ENCODE data around the gene LGALSL. TPM values are rescaled to one million over a fixed set of nuclear protein-coding genes. Genes with fewer than 3 reads are reported as not detected.

The LGALSL gene
- total RNA-seq, 1 experiment from 2014 or later: 7.4 TPM

GRCh38 chr2:64470766-64471295 lies 16.9 kb downstream of the LGALSL start:
- ChIA-PET POLR2A (ENCODE audit: low non-redundant PET) (interaction anchor here (0.7 kb wide), 1 partner anchor 1391 kb away, joined by 3 read pairs; no protein-coding TSS in a partner anchor), CTCF (no interaction called here)
- intact Hi-C loops (cut with micrococcal nuclease; ENCODE audit: unreplicated experiment): no loop called here
- no peak for DNase-seq (ENCODE audit: low spot score)
- Histone ChIP-seq H3K4me3 (ENCODE audit: low read depth, low read length, poor library complexity, severe bottlenecking) (no peak overlapping the region), H3K9me3 (ENCODE audit: low read depth, low read length, poor library complexity, severe bottlenecking) (no peaks in the 10 kb centered on the region), H3K27ac (ENCODE audit: low read depth, low read length, poor library complexity, severe bottlenecking) (no peak overlapping the region), H3K4me1 (ENCODE audit: insufficient read depth, low read length, poor library complexity, severe bottlenecking) (no peaks in the 10 kb centered on the region), H3K36me3 (ENCODE audit: insufficient read depth, low read length, poor library complexity, severe bottlenecking) (no peaks in the 10 kb centered on the region), H3K27me3 (replicated peaks; ENCODE audit: insufficient read depth, low read depth, low read length, poor library complexity) (no peaks in the 10 kb centered on the region)
- no TSS peak for BruUV-seq (replicated peaks)
- no peak for TF ChIP-seq EZH2 (IDR thresholded peaks at IDR 0.05; ENCODE audit: borderline replicate concordance, low read depth, low read length, poor library complexity, severe bottlenecking)
- TF ChIP-seq, protein P1, sequence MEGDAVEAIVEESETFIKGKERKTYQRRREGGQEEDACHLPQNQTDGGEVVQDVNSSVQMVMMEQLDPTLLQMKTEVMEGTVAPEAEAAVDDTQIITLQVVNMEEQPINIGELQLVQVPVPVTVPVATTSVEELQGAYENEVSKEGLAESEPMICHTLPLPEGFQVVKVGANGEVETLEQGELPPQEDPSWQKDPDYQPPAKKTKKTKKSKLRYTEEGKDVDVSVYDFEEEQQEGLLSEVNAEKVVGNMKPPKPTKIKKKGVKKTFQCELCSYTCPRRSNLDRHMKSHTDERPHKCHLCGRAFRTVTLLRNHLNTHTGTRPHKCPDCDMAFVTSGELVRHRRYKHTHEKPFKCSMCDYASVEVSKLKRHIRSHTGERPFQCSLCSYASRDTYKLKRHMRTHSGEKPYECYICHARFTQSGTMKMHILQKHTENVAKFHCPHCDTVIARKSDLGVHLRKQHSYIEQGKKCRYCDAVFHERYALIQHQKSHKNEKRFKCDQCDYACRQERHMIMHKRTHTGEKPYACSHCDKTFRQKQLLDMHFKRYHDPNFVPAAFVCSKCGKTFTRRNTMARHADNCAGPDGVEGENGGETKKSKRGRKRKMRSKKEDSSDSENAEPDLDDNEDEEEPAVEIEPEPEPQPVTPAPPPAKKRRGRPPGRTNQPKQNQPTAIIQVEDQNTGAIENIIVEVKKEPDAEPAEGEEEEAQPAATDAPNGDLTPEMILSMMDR (conservative IDR thresholded peaks at IDR 0.05; ENCODE audit: low read depth, low read length): no peak

GRCh38 chr2:64471600-64471999 lies 17.6 kb downstream of the LGALSL start:
- no peak for DNase-seq (ENCODE audit: low spot score)
- ChIA-PET POLR2A (ENCODE audit: low non-redundant PET) (no interaction called here), CTCF (no interaction called here)
- intact Hi-C loops (cut with micrococcal nuclease; ENCODE audit: unreplicated experiment): no loop called here
- H3K27ac ChIP-seq (ENCODE audit: low read depth, low read length, poor library complexity, severe bottlenecking): no peak overlapping the region
- no peaks in the 10 kb centered on the region for H3K4me1 ChIP-seq (ENCODE audit: insufficient read depth, low read length, poor library complexity, severe bottlenecking)
- BruUV-seq (replicated peaks): no TSS peak
- H3K9me3 ChIP-seq (ENCODE audit: low read depth, low read length, poor library complexity, severe bottlenecking): no peaks in the 10 kb centered on the region
- no peaks in the 10 kb centered on the region for H3K36me3 ChIP-seq (ENCODE audit: insufficient read depth, low read length, poor library complexity, severe bottlenecking)
- H3K4me3 ChIP-seq (ENCODE audit: low read depth, low read length, poor library complexity, severe bottlenecking): no peak overlapping the region
- TF ChIP-seq EZH2 (IDR thresholded peaks at IDR 0.05; ENCODE audit: borderline replicate concordance, low read depth, low read length, poor library complexity, severe bottlenecking): no peak
- H3K27me3 ChIP-seq (replicated peaks; ENCODE audit: insufficient read depth, low read depth, low read length, poor library complexity): no peaks in the 10 kb centered on the region

- no peak for TF ChIP-seq EZH2 (IDR thresholded peaks at IDR 0.05; ENCODE audit: borderline replicate concordance, low read depth, low read length, poor library complexity, severe bottlenecking)
- TF ChIP-seq, protein P1 (conservative IDR thresholded peaks at IDR 0.05; ENCODE audit: low read depth, low read length): no peak
- intact Hi-C loops (cut with micrococcal nuclease; ENCODE audit: unreplicated experiment): no loop called here
- ChIA-PET CTCF (no interaction called here), POLR2A (ENCODE audit: low non-redundant PET) (interaction anchor here (0.7 kb wide), 1 partner anchor 52 kb away, joined by 3 read pairs; no protein-coding TSS in a partner anchor)
- no peaks in the 10 kb centered on the region for H3K4me1 ChIP-seq (ENCODE audit: insufficient read depth, low read length, poor library complexity, severe bottlenecking)
- no peaks in the 10 kb centered on the region for H3K27me3 ChIP-seq (replicated peaks; ENCODE audit: insufficient read depth, low read depth, low read length, poor library complexity)
- no peak overlapping the region for H3K27ac ChIP-seq (ENCODE audit: low read depth, low read length, poor library complexity, severe bottlenecking)
- no TSS peak for BruUV-seq (replicated peaks)
- no peaks in the 10 kb centered on the region for H3K36me3 ChIP-seq (ENCODE audit: insufficient read depth, low read length, poor library complexity, severe bottlenecking)
- no peak for DNase-seq (ENCODE audit: low spot score)
- H3K9me3 ChIP-seq (ENCODE audit: low read depth, low read length, poor library complexity, severe bottlenecking): no peaks in the 10 kb centered on the region
- H3K4me3 ChIP-seq (ENCODE audit: low read depth, low read length, poor library complexity, severe bottlenecking): no peak overlapping the region
Measured at GRCh38 chr2:64472881-64473280, 18.9 kb downstream of the LGALSL start.

- CTCF ChIA-PET: no interaction called here
- Histone ChIP-seq H3K4me3 (ENCODE audit: low read depth, low read length, poor library complexity, severe bottlenecking) (no peak overlapping the region), H3K9me3 (ENCODE audit: low read depth, low read length, poor library complexity, severe bottlenecking) (no peaks in the 10 kb centered on the region), H3K36me3 (ENCODE audit: insufficient read depth, low read length, poor library complexity, severe bottlenecking) (no peaks in the 10 kb centered on the region), H3K27ac (ENCODE audit: low read depth, low read length, poor library complexity, severe bottlenecking) (no peak overlapping the region), H3K27me3 (replicated peaks; ENCODE audit: insufficient read depth, low read depth, low read length, poor library complexity) (no peaks in the 10 kb centered on the region), H3K4me1 (ENCODE audit: insufficient read depth, low read length, poor library complexity, severe bottlenecking) (no peaks in the 10 kb centered on the region)
- intact Hi-C loops (cut with micrococcal nuclease; ENCODE audit: unreplicated experiment): no loop called here
- no peak for TF ChIP-seq EZH2 (IDR thresholded peaks at IDR 0.05; ENCODE audit: borderline replicate concordance, low read depth, low read length, poor library complexity, severe bottlenecking)
- TF ChIP-seq, protein P1 (conservative IDR thresholded peaks at IDR 0.05; ENCODE audit: low read depth, low read length): no peak
- BruUV-seq (replicated peaks): no TSS peak
- POLR2A ChIA-PET (ENCODE audit: low non-redundant PET): no interaction called here
- DNase-seq (ENCODE audit: low spot score): no peak
Measured at GRCh38 chr2:64474121-64474571, 20.2 kb downstream of the LGALSL start.
